ENCODE results near the gene IQCB1.

GRCh38 chr3:121794264-121794983 lies 40.4 kb downstream of the IQCB1 start:
- TF ChIP-seq CTCF (IDR thresholded peaks at IDR 0.05) (no peak), POLR2A (IDR thresholded peaks at IDR 0.05) (no peak)
